Memory B cell (primary cell): ENCODE results near the gene PRAMEF12.
"Not testable (repeated sequence)": the region's sequence is repeated elsewhere in the genome, so short reads cannot be mapped to it uniquely, and the experiment has no call there.

Experiments used
- ATAC-seq: fragments of 150-1000 bp; cut with Tn5 transposase; 2 replicates; pipeline ENCODE4 v1.10.0; 2021; ENCODE audit warnings: low read depth, mild to moderate bottlenecking, moderate library complexity
- DNase-seq, 2 donors: peaks; one replicate each; pipeline ENCODE4 v3.0.0; 2022; ENCODE audit warnings: low spot score in 2 of 2
- H3K27ac Mint-ChIP-seq: one replicate; pipeline ENCODE4 v1.8.0; 2022; ENCODE audit warnings: mild to moderate bottlenecking, moderate library complexity, mixed read lengths
- H3K27me3 Mint-ChIP-seq: one replicate; pipeline ENCODE4 v1.8.0; 2022; ENCODE audit warnings: mixed read lengths
- H3K36me3 Mint-ChIP-seq: one replicate; pipeline ENCODE4 v1.8.0; 2022; ENCODE audit warnings: mild to moderate bottlenecking, mixed read lengths
- H3K4me1 Mint-ChIP-seq: one replicate; pipeline ENCODE4 v1.8.0; 2022; ENCODE audit warnings: mixed read lengths
- H3K4me3 Mint-ChIP-seq: one replicate; pipeline ENCODE4 v1.8.0; 2022; ENCODE audit warnings: mild to moderate bottlenecking, moderate library complexity, mixed read lengths
- H3K9me3 Mint-ChIP-seq: one replicate; pipeline ENCODE4 v1.8.0; 2022; ENCODE audit warnings: mixed read lengths

The PRAMEF12 gene

DNA sequence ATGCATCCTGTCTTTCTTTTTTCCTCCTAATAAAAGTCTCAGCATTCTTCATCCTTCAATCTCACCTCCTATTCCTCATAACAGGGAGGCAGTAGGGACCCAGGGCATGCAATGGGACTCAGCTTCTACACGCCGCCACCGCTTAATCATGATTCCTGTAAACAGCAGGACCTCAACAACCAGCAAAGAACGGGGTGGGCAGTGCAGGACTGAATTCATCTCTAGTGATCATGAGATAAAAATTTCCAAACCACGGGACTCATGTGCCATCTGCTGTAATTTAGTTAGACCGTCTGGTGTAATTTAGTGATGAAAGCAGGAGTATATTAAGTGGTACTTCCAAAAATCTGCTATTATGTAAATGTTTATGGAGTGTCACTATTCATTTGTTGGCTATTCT is 5.4 kb downstream of the PRAMEF12 start:
- Mint-ChIP-seq H3K36me3 (no peaks in the 10 kb centered on the region), H3K4me1 (no peaks in the 10 kb centered on the region), H3K4me3 (no peak overlapping the region), H3K27me3 (no peaks in the 10 kb centered on the region), H3K9me3 (no peaks in the 10 kb centered on the region), H3K27ac (no peak overlapping the region)
- ATAC-seq (no peak), DNase-seq (no peak)

DNA sequence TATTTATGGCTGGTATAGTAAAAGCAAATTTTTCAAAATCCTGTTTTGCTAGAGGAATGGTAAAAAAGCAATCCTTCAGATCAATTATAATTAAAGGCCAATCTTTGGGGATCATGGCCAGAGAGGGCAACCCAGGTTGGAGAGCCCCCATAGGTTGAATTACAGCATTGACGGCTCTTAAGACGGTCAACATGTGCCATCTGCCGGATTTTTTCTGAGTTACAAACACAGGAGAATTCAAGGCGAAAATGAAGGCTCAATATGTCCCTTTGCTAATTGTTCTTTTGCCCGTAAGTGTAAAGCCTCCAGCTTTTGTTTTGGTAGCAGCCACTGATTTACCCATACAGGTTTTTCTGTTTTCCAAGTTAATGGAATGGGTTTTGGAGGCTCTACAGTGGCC is 8.0 kb downstream of the PRAMEF12 start:
- not testable (repeated sequence) for ATAC-seq

DNA sequence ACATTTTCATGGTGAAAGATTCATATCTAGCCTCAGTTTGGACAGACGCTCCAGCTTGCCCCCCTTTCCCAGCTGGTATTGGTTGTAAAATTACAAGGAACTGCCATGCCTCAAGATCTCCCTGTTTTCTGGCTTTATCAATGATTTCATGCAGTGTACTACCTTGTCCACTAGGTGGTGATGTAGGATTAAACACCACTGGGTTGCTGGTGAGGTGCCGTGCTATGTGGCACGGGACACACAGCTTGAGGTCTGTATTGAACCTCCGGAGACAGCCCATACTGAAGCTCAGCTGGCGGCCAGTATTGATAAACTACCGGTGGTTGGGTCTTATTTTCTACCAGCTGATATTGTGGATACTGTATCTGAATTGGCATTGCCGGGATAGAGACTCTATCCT is 10.2 kb downstream of the PRAMEF12 start:
- not testable (repeated sequence) for H3K36me3 Mint-ChIP-seq, H3K9me3 Mint-ChIP-seq, H3K4me1 Mint-ChIP-seq, DNase-seq, H3K4me3 Mint-ChIP-seq, H3K27me3 Mint-ChIP-seq, H3K27ac Mint-ChIP-seq, ATAC-seq

More for the DNA sequence above, 8.0 kb downstream of the PRAMEF12 start:
- H3K27me3 Mint-ChIP-seq, H3K4me3 Mint-ChIP-seq, H3K9me3 Mint-ChIP-seq, H3K36me3 Mint-ChIP-seq, H3K27ac Mint-ChIP-seq, H3K4me1 Mint-ChIP-seq, DNase-seq: not testable (repeated sequence)

GRCh38 chr1:12784729-12785128 is 11.2 kb downstream of the PRAMEF12 start:
- not testable (repeated sequence) for DNase-seq, H3K9me3 Mint-ChIP-seq, H3K4me1 Mint-ChIP-seq, ATAC-seq, H3K27ac Mint-ChIP-seq, H3K27me3 Mint-ChIP-seq, H3K36me3 Mint-ChIP-seq, H3K4me3 Mint-ChIP-seq

DNA sequence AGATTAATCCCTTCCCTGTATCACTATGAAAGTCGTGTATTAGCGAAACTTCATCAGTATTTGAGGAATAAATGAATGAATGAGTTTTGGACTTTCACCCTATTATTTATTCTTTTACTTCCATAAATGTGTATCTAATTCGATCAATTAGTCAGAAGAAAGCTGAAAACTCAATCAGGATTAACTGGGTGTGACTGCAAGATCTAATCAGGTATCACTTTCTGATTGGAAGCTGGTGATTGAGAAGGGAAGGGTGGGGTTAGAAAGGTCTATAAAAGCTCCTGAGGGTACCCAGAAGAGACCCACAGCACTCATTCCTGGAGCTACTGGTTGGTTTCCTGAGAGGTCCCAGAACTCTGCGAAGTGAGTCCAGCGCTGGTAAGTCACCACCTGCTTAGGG is 17.6 kb downstream of the PRAMEF12 start, which contains the start of gene PRAMEF1:
Gene PRAMEF1, plus strand, starts transcription at position 301 of the 400 bp plus-strand sequence. CDS start 1,831 bp downstream, outside the sequence.
- H3K27me3 Mint-ChIP-seq, ATAC-seq, H3K27ac Mint-ChIP-seq, H3K4me1 Mint-ChIP-seq, H3K9me3 Mint-ChIP-seq, DNase-seq, H3K4me3 Mint-ChIP-seq, H3K36me3 Mint-ChIP-seq: not testable (repeated sequence)

GRCh38 chr1:12798911-12799310 is 25.4 kb downstream of the PRAMEF12 start:
- H3K4me1 Mint-ChIP-seq = no peaks in the 10 kb centered on the region
- H3K9me3 Mint-ChIP-seq = peaks cover 6% of the 10 kb centered on the region
- ATAC-seq (no peak), DNase-seq (no peak)
- H3K4me3 Mint-ChIP-seq = no peak overlapping the region
- H3K27me3 Mint-ChIP-seq = peaks cover 2% of the 10 kb centered on the region
- no peak overlapping the region for H3K27ac Mint-ChIP-seq
- no peaks in the 10 kb centered on the region for H3K36me3 Mint-ChIP-seq

DNA sequence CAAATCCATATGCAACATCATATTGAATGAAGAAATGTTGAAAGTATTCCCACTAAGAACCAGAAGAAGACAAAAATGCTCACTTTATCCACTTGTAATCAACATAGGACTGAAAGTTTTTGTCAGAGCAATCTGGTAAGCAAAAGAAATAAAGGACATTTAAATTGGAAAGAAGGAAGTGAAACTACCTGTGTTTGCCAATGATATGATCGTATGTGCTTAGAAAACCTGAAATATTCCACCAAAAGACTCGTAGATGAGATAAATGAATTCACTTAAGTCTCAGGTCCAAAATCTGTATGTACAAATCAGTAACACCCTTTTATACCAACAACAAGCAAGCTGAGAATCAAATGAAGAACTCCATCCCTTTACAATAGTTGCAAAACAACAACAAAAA is 26.2 kb downstream of the PRAMEF12 start:
- Mint-ChIP-seq H3K4me1 (no peaks in the 10 kb centered on the region), H3K9me3 (peaks cover 7% of the 10 kb centered on the region), H3K36me3 (no peaks in the 10 kb centered on the region), H3K27ac (no peak overlapping the region), H3K27me3 (peaks cover 2% of the 10 kb centered on the region), H3K4me3 (no peak overlapping the region)
- ATAC-seq = no peak
- no peak for DNase-seq

- Mint-ChIP-seq H3K36me3 (peaks cover 2% of the 10 kb centered on the region), H3K27ac (no peak overlapping the region), H3K27me3 (peaks cover 13% of the 10 kb centered on the region), H3K4me3 (no peak overlapping the region), H3K9me3 (peaks cover 8% of the 10 kb centered on the region), H3K4me1 (no peaks in the 10 kb centered on the region)
- DNase-seq (no peak), ATAC-seq (no peak)
Measured at GRCh38 chr1:12809933-12810332, 36.4 kb downstream of the PRAMEF12 start.

DNA sequence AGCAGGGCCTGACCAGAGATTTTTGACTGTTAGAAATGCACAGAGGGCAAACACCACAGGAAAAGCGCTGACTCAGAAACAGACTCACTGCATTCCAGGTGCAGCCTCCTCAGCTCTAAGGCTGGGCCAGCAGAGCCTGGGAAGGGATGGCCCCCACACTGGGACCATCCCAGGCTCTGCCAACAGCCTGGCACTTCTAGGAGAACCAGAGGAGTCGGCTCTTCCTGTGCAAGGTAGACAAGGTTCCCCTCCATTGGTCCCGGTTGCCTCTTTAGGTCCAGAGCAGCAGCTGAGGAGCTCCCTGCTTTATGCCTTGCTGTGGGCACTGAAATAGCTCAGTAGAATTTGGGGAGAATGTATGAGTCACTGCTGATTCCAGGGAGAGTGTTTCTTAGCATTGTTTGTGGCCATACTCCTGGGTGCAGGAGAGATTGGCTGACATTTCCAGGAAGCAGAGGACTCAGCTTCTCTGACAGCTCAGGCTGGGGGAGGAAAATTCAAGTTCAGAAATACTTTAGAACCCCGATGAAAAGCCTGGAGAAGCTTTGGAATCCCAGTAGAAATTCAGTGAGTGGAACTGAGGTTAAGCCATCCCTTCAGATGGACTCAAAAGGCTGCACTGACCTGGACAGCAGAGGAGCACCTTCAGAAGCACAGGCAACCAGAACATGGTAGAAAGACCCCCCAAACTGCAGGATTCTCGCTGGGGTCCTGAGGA is 37.3 kb downstream of the PRAMEF12 start:
- no peak overlapping the region for H3K27ac Mint-ChIP-seq
- no peaks in the 10 kb centered on the region for H3K4me1 Mint-ChIP-seq
- DNase-seq (no peak), ATAC-seq (no peak)
- peaks cover 13% of the 10 kb centered on the region for H3K27me3 Mint-ChIP-seq
- peaks cover 2% of the 10 kb centered on the region for H3K36me3 Mint-ChIP-seq
- no peak overlapping the region for H3K4me3 Mint-ChIP-seq
- peaks cover 5% of the 10 kb centered on the region for H3K9me3 Mint-ChIP-seq

GRCh38 chr1:12811409-12811784 is 37.9 kb downstream of the PRAMEF12 start:
- H3K9me3 Mint-ChIP-seq = peaks cover 5% of the 10 kb centered on the region
- ATAC-seq (no peak), DNase-seq (no peak)
- no peak overlapping the region for H3K27ac Mint-ChIP-seq
- peaks cover 2% of the 10 kb centered on the region for H3K36me3 Mint-ChIP-seq
- peaks cover 13% of the 10 kb centered on the region for H3K27me3 Mint-ChIP-seq
- H3K4me3 Mint-ChIP-seq = no peak overlapping the region
- H3K4me1 Mint-ChIP-seq = no peaks in the 10 kb centered on the region

DNA sequence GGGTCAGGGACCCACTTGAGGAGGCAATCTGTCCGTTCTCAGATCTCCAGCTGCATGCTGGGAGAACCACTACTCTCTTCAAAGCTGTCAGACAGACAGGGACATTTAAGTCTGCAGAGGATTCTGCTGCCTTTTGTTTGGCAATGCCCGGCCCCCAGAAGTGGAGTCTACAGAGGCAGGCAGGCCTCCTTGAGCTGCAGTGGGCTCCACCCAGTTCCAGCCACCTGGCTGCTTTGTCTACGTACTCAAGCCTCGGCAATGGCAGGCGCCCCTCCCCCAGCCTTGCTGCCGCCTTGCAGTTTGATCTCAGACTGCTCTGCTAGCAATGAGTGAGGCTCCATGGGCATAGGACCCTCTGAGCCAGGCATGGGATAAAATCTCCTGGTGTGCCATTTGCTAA is 45.5 kb downstream of the PRAMEF12 start:
- not testable (repeated sequence) for DNase-seq, H3K4me3 Mint-ChIP-seq, H3K27me3 Mint-ChIP-seq, H3K4me1 Mint-ChIP-seq, H3K27ac Mint-ChIP-seq, ATAC-seq, H3K36me3 Mint-ChIP-seq, H3K9me3 Mint-ChIP-seq
